LoVo (cell line): ENCODE measurements around the gene RALGPS1.
"Not testable (repeated sequence)": the region's sequence is repeated elsewhere in the genome, so short reads cannot be mapped to it uniquely, and the experiment has no call there.

Experiments
- DNase-seq: peaks from one replicate; pipeline ENCODE4 v3.0.0-alpha.2; 2016; ENCODE audit warnings: low spot score

RALGPS1 gene

GRCh38 chr9:127158786-127159324 is 244.3 kb downstream of the RALGPS1 start:
- DNase-seq: no peak

GRCh38 chr9:127159325-127159801 is 244.8 kb downstream of the RALGPS1 start:
- DNase-seq: peak; percentile 11

GRCh38 chr9:127159949-127160610 is 245.5 kb downstream of the RALGPS1 start:
- no peak for DNase-seq

GRCh38 chr9:127161081-127161624 is 246.6 kb downstream of the RALGPS1 start:
- no peak for DNase-seq

GRCh38 chr9:127162046-127162863 is 247.7 kb downstream of the RALGPS1 start:
- DNase-seq: no peak

- DNase-seq: no peak
Measured at GRCh38 chr9:127162864-127163365, 248.3 kb downstream of the RALGPS1 start.

GRCh38 chr9:127163409-127163808 is 248.8 kb downstream of the RALGPS1 start:
- DNase-seq: no peak

GRCh38 chr9:127165116-127165515 is 250.5 kb downstream of the RALGPS1 start:
- DNase-seq: no peak

GRCh38 chr9:127166111-127166510 is 251.5 kb downstream of the RALGPS1 start:
- DNase-seq: no peak

GRCh38 chr9:127166651-127167524 is 252.3 kb downstream of the RALGPS1 start:
- peak; percentile 34 for DNase-seq

- no peak for DNase-seq
Measured at GRCh38 chr9:127167560-127168326, 253.2 kb downstream of the RALGPS1 start.

GRCh38 chr9:127168756-127169574 is 254.4 kb downstream of the RALGPS1 start:
- DNase-seq: no peak

- DNase-seq: no peak
Measured at GRCh38 chr9:127169575-127169883, 254.9 kb downstream of the RALGPS1 start.

GRCh38 chr9:127170103-127170502 is 255.5 kb downstream of the RALGPS1 start:
- no peak for DNase-seq

- DNase-seq: no peak
Measured at GRCh38 chr9:127170652-127171051, 256.1 kb downstream of the RALGPS1 start.

GRCh38 chr9:127171348-127171747 is 256.8 kb downstream of the RALGPS1 start:
- DNase-seq: not testable (repeated sequence)

GRCh38 chr9:127172066-127172707 is 257.6 kb downstream of the RALGPS1 start:
- no peak for DNase-seq

- DNase-seq: no peak
Measured at GRCh38 chr9:127173063-127173462, 258.5 kb downstream of the RALGPS1 start.
